ENCODE data around the gene SLC22A4.

SLC22A4 gene

DNA sequence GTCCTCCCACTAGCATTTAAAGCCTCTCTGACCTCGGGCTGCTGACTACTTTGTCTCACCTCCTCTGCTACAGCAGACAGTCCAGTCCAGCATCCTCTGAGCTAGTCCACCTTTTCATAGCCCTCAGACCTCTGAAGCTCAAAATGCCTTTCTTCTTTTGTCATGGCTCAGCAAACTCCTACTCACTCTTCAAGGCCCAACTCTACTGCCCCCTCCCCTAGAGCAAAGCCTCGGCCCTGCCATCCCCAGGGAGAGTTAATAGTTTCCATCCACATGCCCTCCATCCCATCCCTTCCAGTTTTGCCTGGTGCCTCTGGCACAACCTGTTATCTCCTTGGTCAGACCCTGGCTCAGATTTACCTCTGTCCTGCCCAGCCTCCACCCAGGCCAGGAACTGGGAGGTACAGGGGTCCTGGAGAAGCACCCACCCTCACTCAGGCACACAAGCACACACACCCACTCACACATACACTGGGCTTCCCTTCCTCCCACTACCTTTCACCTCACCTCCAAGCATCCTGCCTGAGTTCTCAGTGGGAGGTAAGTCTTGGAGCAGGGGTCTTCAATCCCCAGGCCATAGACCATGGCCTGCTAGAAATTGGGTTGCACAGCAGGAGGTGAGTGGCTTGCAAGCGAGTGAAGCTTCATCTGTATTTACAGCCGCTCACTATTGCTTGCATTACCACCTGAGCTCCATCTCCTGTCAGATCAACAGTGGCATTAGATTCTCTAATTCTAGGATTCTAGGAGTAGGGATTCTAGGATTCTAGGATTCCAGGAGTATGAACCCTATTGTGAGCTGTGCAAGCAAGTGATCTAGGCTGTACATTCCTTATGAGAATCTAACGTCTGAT is 18.6 kb upstream of the SLC22A4 start:
- no peak for DNase-seq (ENCODE audit: low read depth, low spot score)

DNA sequence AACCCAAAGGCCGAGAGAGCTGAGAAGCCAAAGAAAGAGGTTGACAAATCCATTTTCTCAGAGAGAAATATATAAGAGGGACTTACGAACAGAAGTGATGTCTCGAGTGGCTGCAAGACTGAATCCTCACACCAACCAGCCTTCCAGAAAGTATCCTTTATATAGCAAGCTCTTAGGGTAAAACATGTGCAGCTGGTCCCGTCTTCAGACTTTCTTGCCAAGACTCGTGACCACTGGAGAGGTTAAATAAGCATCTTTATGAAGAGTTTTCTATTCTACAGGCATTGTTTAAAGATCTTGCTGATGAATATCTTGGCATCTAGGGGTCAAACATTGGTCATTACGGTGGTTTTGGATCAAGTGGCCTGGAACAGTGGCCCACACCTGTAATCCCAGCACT is 16.9 kb upstream of the SLC22A4 start:
- no peak for DNase-seq (ENCODE audit: low read depth, low spot score)

DNA sequence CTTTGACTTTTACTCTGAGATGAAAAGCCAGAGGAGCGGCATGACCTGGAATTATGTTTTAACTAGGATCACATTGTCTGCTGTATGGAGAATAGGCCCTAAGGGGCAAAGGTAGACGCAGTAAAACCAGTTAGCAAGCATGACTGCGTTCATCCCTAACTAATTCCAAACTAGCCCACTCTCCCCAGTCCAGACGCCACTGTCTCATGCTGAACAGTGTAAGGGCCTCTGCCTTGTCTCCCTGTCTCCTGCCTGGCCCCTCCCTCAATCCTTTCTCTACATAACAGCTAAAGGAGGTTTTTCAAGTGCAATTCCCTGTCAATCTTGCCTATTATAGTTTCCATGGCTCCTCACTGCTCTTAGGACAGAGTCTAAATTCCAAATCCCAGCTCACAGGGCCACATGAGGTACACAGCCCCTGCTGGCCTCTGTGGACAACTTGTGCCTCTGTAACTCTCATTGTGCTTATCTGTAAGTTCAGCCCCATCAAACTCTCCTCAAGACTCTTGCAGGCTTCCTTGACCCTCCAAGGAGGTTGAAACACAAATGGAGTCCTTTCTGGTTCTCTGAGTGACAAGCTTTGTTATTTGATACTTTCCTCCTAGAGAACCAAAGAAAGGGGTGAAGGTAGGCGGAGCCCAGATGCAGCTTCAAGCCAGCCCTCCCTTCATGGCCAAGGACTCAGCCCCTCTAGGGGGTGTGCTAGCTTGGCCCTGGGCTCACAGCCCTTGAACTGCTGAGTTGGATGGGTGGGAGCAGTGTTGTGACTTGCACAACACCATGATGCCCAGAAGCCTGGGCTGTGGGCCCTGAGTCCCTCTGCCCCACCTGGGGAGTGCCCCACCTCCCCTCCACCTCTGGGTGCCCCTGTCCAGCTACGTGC is 16.0 kb upstream of the SLC22A4 start:
- no peak for DNase-seq (ENCODE audit: low read depth, low spot score)

GRCh38 chr5:132279801-132280200 is 14.4 kb upstream of the SLC22A4 start:
- DNase-seq (ENCODE audit: low read depth, low spot score) = no peak

- DNase-seq (ENCODE audit: low read depth, low spot score) = no peak
Observed at GRCh38 chr5:132280371-132281240, 13.6 kb upstream of the SLC22A4 start.

DNA sequence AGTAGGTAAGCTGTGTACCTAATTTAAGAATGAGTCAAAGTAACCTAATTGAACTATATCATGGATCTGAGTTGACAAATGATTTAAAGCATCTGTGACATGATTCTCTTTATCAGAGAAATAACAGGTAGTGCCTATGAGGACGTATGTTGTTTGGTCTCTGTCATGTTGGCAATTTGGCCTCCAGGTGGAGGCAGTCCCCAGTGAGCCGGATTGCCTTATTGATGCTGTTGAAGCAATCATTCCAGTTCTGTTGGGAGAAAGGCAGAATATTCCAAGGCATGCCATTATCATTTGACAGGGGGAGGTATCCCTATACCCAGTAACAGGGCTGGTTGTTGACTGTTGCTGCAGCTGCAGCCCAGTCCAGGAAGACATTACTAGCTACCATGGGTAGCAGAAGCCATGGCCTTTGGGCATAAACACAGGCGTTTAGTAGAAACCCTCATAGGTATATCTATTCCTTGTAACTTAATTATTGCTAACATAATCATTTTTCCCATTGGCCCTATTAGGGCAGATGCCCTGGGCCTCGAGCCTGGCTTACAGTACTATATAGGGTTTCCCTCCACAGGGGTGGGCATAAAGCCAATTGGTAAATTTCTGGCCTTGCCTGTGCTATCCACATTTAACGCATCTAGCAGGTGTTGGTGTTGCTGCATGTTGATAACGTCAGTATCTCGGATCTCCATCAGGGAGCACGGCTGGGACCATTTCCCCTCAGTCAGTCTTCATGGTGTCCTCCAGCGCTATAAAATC is 12.2 kb upstream of the SLC22A4 start:
- no peak for DNase-seq (ENCODE audit: low read depth, low spot score)

DNA sequence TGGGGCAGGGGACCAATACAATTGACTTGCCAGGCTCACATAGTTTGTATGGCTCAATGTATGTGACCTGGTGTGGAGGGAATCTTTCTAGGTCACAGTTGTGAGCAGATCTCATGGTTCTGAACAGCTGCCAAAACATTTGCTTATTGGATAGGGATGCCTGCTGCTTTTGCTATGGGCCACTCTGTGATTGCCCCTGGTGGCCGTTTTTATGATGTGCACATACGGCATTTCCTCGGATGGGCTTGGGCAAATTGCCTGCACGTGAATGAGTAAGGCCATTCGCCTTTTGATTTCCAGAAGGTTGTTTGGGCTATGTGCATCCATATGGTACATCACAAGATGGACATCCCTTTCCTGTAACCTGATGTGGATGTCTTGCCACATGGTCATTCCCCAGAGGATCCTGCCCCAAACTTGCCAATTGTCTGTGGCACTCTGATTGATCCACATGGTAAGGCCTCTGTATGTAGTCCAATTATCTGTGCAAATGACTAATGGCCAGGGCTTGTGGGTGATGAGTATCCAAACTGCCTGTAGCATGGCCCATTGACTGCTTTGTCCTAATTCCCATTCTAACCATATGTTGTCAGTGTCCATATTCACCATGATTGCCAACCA is 10.7 kb upstream of the SLC22A4 start:
- DNase-seq (ENCODE audit: low read depth, low spot score) = no peak

GRCh38 chr5:132289097-132289496 is 5.1 kb upstream of the SLC22A4 start:
- no peak for DNase-seq (ENCODE audit: low read depth, low spot score)

DNA sequence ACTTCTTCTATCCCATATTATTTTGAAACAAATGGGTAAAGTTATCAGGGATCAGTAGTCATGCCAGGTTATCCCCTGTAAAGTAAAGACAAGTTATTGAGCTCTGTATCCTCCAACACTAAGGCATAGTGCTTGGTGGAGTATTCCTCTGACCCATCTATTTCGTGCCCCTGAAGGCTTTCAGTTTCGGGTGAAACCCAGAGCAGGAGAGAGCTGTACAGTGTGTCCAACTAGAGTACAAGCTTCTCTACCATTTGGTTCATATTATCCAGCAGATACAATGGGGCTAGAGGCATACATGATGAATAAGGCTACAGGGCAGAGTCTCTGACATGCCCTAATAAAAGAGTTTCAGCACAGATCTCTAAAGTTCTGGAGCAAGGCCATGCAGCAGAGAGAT is 3.2 kb upstream of the SLC22A4 start:
- no peak for DNase-seq (ENCODE audit: low read depth, low spot score)

GRCh38 chr5:132293066-132293991 is 865 bp upstream of the SLC22A4 start:
- peak; percentile 70 for DNase-seq (ENCODE audit: low read depth, low spot score)

GRCh38 chr5:132294728-132295504 is 722 bp downstream of the SLC22A4 start:
- DNase-seq (ENCODE audit: low read depth, low spot score) = no peak

GRCh38 chr5:132295505-132296411 is 1.6 kb downstream of the SLC22A4 start:
- DNase-seq (ENCODE audit: low read depth, low spot score) = no peak

DNA sequence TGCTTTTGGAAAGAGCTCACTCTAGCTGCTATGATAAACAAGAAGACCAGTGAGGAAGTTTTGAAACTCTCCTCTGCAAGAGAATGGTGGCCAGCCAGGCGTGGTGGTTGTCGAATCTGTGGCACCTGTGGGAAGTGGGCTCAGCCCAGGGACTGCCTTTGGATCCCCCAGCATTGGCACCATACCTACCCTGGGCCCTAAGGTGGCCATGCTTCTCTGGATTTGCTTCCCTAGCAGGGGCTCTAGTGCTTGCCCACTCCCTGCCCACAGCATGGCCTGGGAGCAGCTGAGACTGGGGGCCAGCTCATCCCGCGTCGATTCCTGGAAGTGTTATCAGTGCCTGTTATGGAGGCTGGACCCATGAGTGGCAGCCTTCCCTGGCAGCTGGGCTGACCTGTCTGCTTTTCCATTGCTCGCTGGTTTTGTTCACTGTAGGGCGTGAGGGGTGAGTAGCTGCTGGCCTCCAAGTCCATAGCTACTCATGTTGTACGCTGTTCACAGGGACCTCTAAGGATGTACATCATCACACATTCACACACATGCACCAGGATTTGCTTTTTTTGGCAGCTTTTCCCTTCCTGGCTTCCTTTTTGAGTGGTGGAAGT is 2.3 kb downstream of the SLC22A4 start:
- DNase-seq (ENCODE audit: low read depth, low spot score) = no peak

DNA sequence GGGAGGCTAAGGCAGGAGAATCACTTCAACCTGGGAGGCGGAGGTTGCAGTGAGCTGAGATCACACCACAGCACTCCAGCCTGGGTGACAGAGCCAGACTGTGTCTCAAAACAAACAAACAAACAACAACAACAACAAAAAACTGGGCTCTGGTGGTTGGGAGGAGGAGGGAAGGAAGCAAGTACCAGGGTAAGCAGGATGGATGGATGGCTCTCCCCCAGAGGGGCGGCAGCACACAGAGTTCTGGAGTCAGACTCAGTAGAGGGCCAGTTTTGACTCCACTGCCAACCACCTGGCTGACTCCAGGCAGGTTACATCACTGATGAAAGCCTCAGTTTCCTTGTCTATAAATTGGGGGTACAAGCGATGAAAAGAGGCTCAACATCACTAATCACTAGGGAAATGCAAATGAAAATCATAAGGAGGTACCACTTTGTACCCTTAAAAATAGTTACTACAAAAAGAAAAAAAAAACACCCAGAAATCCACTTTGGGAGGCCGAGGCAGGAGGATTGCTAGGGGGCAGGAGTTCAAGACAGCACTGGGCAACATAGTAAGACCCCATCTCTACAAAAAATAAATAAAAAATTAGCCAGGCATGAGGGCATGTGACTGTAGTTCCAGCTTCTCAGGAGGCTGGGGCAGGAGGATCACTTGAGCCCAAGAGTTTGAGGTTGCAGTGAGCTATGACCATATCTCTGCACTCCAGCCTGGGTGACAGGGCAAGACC is 3.2 kb downstream of the SLC22A4 start:
- no peak for DNase-seq (ENCODE audit: low read depth, low spot score)

GRCh38 chr5:132298298-132299212 is 4.4 kb downstream of the SLC22A4 start:
- no peak for DNase-seq (ENCODE audit: low read depth, low spot score)

Data from smooth muscle cell of the brain vasculature (primary cell).